ENCODE measurements around the gene TEX22.

GRCh38 chr14:105366386-105367074, 31.8 kb upstream of the TEX22 start:
- no peak for TF ChIP-seq CTCF (IDR thresholded peaks at IDR 0.05)
- TF ChIP-seq EZH2 (IDR thresholded peaks at IDR 0.05; ENCODE audit: borderline replicate concordance, insufficient read depth, low read depth, low read length, poor library complexity, severe bottlenecking) = no peak
